ENCODE data around the gene PNLIPRP2. TPM values are rescaled to one million over a fixed set of nuclear protein-coding genes. Genes with fewer than 3 reads are reported as not detected.
A peak's percentile ranks its signal among the peaks of the same experiment; 100 is the strongest.

Gene PNLIPRP2
- total and polyA plus RNA-seq, 4 donors = 0.06 to 1.0 (median 0.08) TPM; not detected in 1

- Histone ChIP-seq H3K27ac (ENCODE audit: low read depth in 1 of 2, low read length in 1 of 2) (no peak overlapping the region), H3K9me3 (ENCODE audit: control insufficient read depth in 4 of 4, insufficient read depth in 3 of 4, low read length in 3 of 4) (no peaks in the 10 kb centered on the region), H3K36me3 (ENCODE audit: control insufficient read depth in 4 of 4, insufficient read depth in 4 of 4, low read length in 4 of 4) (no peaks in the 10 kb centered on the region), H3K4me1 (ENCODE audit: control insufficient read depth in 5 of 5, insufficient read depth in 5 of 5, low read length in 5 of 5) (peaks cover 1 to 30% (median 14%) of the 10 kb centered on the region in 5 donors), H3K4me3 (no peak overlapping the region), H3K9ac (ENCODE audit: insufficient read depth in 1 of 2, low read length in 2 of 2) (no peak overlapping the region), H3K27me3 (ENCODE audit: control insufficient read depth in 3 of 3, insufficient read depth in 3 of 3, low read length in 2 of 3) (no peaks in the 10 kb centered on the region)
- 56 to 58% methylated on average over 6 of the region's 6 CpGs for WGBS, 2 donors
- ATAC-seq (ENCODE audit: insufficient read depth, low FRiP score) = no peak
- DNase-seq = peak; percentile 40 to 84 (median 48)
- TF ChIP-seq, protein P1, sequence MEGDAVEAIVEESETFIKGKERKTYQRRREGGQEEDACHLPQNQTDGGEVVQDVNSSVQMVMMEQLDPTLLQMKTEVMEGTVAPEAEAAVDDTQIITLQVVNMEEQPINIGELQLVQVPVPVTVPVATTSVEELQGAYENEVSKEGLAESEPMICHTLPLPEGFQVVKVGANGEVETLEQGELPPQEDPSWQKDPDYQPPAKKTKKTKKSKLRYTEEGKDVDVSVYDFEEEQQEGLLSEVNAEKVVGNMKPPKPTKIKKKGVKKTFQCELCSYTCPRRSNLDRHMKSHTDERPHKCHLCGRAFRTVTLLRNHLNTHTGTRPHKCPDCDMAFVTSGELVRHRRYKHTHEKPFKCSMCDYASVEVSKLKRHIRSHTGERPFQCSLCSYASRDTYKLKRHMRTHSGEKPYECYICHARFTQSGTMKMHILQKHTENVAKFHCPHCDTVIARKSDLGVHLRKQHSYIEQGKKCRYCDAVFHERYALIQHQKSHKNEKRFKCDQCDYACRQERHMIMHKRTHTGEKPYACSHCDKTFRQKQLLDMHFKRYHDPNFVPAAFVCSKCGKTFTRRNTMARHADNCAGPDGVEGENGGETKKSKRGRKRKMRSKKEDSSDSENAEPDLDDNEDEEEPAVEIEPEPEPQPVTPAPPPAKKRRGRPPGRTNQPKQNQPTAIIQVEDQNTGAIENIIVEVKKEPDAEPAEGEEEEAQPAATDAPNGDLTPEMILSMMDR (IDR thresholded peaks at IDR 0.05; ENCODE audit: control extremely low read depth, extremely low read depth) = no peak
These were observed 70.9 kb downstream of the PNLIPRP2 start for GRCh38 chr10:116691635-116692034.

- TF ChIP-seq, protein P1 (IDR thresholded peaks at IDR 0.05; ENCODE audit: control extremely low read depth, extremely low read depth) = no peak
- no peaks in the 10 kb centered on the region for H3K36me3 ChIP-seq (ENCODE audit: control insufficient read depth in 4 of 4, insufficient read depth in 4 of 4, low read length in 4 of 4)
- no peak overlapping the region for H3K27ac ChIP-seq (ENCODE audit: low read depth in 1 of 2, low read length in 1 of 2)
- H3K27me3 ChIP-seq (ENCODE audit: control insufficient read depth in 3 of 3, insufficient read depth in 3 of 3, low read length in 2 of 3) = no peaks in the 10 kb centered on the region
- no peak overlapping the region for H3K4me3 ChIP-seq
- ATAC-seq (ENCODE audit: insufficient read depth, low FRiP score) (no peak), DNase-seq (peak in 1 of 3 donors; percentile 1)
- WGBS, 2 donors = 89 to 91% methylated on average over 8 of the region's 8 CpGs
- peaks cover 1 to 30% (median 12%) of the 10 kb centered on the region in 5 donors for H3K4me1 ChIP-seq (ENCODE audit: control insufficient read depth in 5 of 5, insufficient read depth in 5 of 5, low read length in 5 of 5)
- H3K9ac ChIP-seq (ENCODE audit: insufficient read depth in 1 of 2, low read length in 2 of 2) = no peak overlapping the region
- H3K9me3 ChIP-seq (ENCODE audit: control insufficient read depth in 4 of 4, insufficient read depth in 3 of 4, low read length in 3 of 4) = no peaks in the 10 kb centered on the region
These were observed 71.5 kb downstream of the PNLIPRP2 start for GRCh38 chr10:116692225-116692624.

DNA sequence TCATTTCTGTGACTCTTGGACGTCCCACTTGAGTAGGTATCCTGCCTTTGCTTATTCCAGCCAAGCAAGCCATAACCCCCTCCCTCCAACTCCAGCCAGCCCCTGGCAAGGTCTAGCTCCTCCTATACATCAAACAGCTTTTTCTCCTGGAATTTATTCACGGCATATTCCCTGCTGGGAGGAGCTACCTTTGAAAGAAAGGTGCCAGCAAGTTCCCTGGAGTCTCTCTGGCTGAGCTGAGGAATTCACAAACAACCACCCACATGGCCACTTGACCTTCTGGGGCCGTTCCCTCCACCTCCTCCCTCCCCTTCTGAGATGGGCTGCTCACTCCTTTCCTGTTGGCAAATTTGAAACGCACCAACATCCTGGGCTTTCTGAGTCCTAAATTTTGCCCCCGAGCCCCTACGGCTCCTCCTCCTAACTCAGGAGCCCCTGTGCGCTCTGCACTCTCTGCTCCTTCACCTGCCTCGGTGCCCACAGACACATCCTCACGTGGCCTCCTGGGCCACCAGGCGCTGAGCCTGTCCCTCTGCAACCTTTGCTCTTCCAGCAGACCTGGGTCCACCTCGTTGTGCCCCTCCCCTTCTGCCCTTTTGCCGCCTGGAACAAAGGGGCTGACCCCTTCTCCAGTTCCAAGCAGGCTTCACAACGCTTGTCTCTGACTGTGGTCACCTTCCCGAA lies 73.6 kb downstream of the PNLIPRP2 start:
- Histone ChIP-seq H3K27me3 (ENCODE audit: control insufficient read depth in 3 of 3, insufficient read depth in 3 of 3, low read length in 2 of 3) (no peaks in the 10 kb centered on the region), H3K27ac (ENCODE audit: low read depth in 1 of 2, low read length in 1 of 2) (no peak overlapping the region), H3K4me1 (ENCODE audit: control insufficient read depth in 5 of 5, insufficient read depth in 5 of 5, low read length in 5 of 5) (peaks cover 0 to 17% (median 2%) of the 10 kb centered on the region in 5 donors), H3K36me3 (ENCODE audit: control insufficient read depth in 4 of 4, insufficient read depth in 4 of 4, low read length in 4 of 4) (no peaks in the 10 kb centered on the region), H3K9me3 (ENCODE audit: control insufficient read depth in 4 of 4, insufficient read depth in 3 of 4, low read length in 3 of 4) (no peaks in the 10 kb centered on the region), H3K4me3 (no peak overlapping the region), H3K9ac (ENCODE audit: insufficient read depth in 1 of 2, low read length in 2 of 2) (no peak overlapping the region)
- ATAC-seq (ENCODE audit: insufficient read depth, low FRiP score) (peak; percentile 67), DNase-seq (peak; percentile 35 to 66 (median 65))
- TF ChIP-seq, protein P1 (IDR thresholded peaks at IDR 0.05; ENCODE audit: control extremely low read depth, extremely low read depth) = no peak
- 51% methylated on average over 14 of the region's 14 CpGs for WGBS, 2 donors

Other genes starting within 250 kb of the PNLIPRP2 start
- gene PNLIPRP3, start 193.1 kb upstream of the PNLIPRP2 start, total RNA-seq = not detected
- gene PNLIPRP3, start 193.1 kb upstream of the PNLIPRP2 start, polyA plus RNA-seq = not detected
- 1 to 10 TPM in 1 of 2 donors, not detected in 1; 2.9 TPM for gene PNLIP, start 75.0 kb upstream of the PNLIPRP2 start, total RNA-seq
- gene PNLIP, start 75.0 kb upstream of the PNLIPRP2 start, polyA plus RNA-seq = under 1 TPM in 1 of 2 donors, not detected in 1; 0.14 TPM
- 1 to 10 TPM in 1 of 2 donors, not detected in 1; 1.4 TPM for gene PNLIPRP1, start 30.0 kb upstream of the PNLIPRP2 start, total RNA-seq
- gene PNLIPRP1, start 30.0 kb upstream of the PNLIPRP2 start, polyA plus RNA-seq = under 1 TPM in 1 of 2 donors, not detected in 1; 0.26 TPM
- gene HSPA12A, start 121.6 kb downstream of the PNLIPRP2 start, total RNA-seq = 1 to 10 TPM; 7.4 to 9.8 TPM
- 1 to 10 TPM; 2.0 to 2.5 TPM for gene HSPA12A, start 121.6 kb downstream of the PNLIPRP2 start, polyA plus RNA-seq
- gene ENO4, start 228.5 kb downstream of the PNLIPRP2 start, total RNA-seq = 1 to 10 TPM; 3.1 to 4.3 TPM
- gene ENO4, start 228.5 kb downstream of the PNLIPRP2 start, polyA plus RNA-seq = under 1 TPM; 0.69 to 0.96 TPM